ENCODE data around the gene DCAF6. TPM values are rescaled to one million over a fixed set of nuclear protein-coding genes. Genes with fewer than 3 reads are reported as not detected.

DCAF6 gene
- total RNA-seq, 1 donor: 28.3 TPM

- no peak for DNase-seq (ENCODE audit: low read depth in 2 of 3, low spot score in 2 of 3)
These were observed 161.5 kb downstream of the DCAF6 start for GRCh38 chr1:168097921-168098528.

GRCh38 chr1:168098534-168099320 lies 162.2 kb downstream of the DCAF6 start:
- no peak for DNase-seq (ENCODE audit: low read depth in 2 of 3, low spot score in 2 of 3)

DNA sequence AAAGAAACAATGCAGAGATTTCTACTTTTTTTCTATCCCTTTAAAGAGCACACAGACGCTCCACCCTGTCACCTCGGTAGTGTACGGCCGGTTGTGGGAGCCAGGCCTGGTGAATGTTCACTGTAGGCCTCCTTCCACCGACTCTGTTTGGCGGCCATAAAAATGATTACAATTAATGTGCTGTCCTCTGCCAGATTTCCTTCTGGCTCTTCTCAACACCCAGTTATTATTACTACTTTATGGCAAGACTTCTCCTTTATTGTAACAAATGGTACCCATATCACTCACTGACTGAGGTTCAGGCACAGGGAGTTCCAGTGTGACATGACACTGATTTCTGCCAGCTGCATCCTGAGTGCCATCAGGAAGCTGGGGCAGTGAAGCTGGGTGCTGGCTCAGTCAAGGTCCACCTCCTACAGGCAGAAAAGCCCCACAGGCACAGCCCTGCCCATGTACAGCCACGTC lies 162.9 kb downstream of the DCAF6 start:
- DNase-seq (ENCODE audit: low read depth in 2 of 3, low spot score in 2 of 3): no peak

DNA sequence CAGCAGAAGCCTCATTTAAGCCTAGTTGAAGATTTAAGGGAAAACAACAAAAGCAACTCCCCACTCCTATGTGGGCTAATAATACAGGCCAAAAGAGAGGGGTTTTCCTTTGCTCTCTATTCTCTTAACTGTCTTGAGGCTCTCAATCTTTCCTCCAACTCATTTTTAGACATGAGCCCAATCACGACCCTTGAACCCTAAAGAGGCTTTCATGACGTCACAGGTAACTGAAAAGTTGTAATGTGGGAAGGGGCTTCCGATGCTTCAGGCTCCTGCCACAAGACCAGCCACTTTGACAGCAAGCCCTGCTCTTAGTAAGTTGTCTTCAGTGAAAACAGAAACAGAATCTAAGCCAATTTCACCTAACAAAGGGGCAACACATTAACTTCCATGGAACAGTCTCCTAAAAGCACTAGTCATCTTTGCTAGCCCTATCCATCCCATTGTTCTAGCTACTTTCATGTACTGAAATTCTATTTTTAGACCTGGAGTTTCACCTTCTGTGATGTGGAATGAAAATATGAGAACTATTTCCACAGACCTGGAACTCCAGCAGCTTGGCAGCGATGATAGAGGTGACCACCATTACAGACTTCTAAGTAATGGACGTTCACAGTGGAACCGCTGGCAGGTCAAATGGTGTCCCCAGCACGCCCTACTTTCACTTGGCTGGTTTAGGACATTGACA lies 164.0 kb downstream of the DCAF6 start:
- DNase-seq (ENCODE audit: low read depth in 2 of 3, low spot score in 2 of 3): no peak

DNA sequence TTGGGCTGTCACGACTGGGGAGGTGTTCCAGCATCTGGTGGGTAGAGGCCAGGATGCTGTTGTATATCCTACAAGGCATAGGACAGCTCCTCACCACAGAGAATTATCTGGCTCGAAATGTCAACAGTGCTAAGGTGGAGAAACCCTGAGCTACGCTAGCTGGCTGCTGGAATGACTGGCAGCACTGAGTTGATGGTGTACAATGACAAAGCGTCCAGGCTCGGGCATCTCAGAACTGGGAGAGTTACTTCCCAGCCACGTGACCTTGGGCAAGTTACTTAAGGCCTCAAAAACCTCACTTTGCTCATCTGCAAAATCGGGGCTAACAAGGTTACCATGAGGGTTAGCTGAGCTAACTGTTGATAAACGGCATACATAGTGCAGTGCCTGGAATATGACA lies 164.9 kb downstream of the DCAF6 start:
- no peak for DNase-seq (ENCODE audit: low read depth in 2 of 3, low spot score in 2 of 3)

- DNase-seq (ENCODE audit: low read depth in 2 of 3, low spot score in 2 of 3): no peak
These were observed 166.0 kb downstream of the DCAF6 start for GRCh38 chr1:168102487-168102886.

DNA sequence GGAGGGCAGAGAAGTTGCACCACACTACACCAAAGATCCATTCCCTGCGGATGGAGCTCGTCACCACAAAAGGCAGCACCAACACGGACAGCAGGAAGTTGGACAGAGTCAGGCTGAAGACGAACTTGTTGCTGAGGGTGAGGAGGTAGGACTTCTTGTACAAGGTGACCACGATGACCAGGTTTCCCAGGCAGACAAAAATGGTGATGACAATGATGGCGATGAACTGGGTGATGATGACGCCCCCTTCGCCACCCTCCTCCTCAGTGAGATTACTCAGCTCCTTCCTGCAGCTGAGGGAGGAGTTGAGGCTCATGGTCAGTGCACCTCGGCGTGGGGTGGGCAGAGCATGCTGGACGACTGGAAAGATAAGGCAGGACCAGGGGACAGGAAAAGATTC lies 168.1 kb downstream of the DCAF6 start:
- DNase-seq (ENCODE audit: low read depth in 2 of 3, low spot score in 2 of 3): no peak

DNA sequence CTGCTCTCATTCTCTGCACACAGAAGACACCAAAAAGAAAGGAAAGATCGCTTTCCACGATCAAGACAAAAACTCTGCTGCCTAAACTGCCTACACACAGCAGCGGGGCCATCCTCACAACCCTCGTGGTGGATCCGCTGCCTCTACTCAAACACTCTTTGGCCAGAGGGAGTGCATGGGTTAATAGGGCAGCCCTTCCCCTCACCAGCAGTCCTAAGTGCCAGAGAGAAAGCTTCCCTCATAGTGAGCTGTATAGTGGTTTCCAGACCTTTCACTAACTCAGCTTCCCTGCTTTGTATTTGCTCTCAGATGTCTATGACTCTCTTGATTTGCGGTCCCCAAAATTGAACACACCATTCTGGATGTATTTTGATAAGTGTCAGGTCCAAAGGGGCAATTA lies 169.4 kb downstream of the DCAF6 start:
- DNase-seq (ENCODE audit: low read depth in 2 of 3, low spot score in 2 of 3): no peak

- no peak for DNase-seq (ENCODE audit: low read depth in 2 of 3, low spot score in 2 of 3)
These were observed 169.8 kb downstream of the DCAF6 start for GRCh38 chr1:168106274-168106673.

DNA sequence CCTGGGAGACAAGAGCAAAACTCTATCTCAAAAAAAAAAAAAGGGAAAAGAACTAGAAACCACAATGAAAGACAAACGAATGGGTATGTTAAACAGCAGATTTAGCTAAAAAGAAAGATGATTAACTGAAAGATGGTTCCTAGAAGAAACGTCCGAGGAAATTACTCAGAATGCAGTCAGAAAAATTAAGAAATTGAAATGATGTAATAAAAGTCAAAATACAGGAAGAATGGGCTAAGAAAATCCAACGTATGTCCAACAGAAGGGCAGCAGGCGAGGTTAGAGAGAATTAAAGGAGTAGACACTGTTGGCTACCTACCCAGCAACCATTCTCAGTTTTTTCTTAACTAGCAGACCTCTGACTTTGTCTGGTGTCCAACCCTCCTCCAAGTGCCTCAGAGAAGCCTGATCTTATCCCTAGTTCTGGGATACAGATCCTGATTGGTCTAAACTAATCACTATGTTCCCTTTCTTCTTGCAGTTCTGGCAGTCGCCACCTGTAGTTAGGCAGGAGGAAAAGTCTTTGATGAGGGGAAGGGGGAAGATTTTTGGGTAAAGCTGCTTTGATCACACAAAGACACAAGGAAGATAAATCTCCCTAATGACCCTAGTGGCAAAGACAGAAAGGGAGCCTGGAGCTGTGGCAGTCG lies 174.5 kb downstream of the DCAF6 start:
- no peak for DNase-seq (ENCODE audit: low read depth in 2 of 3, low spot score in 2 of 3)

DNA sequence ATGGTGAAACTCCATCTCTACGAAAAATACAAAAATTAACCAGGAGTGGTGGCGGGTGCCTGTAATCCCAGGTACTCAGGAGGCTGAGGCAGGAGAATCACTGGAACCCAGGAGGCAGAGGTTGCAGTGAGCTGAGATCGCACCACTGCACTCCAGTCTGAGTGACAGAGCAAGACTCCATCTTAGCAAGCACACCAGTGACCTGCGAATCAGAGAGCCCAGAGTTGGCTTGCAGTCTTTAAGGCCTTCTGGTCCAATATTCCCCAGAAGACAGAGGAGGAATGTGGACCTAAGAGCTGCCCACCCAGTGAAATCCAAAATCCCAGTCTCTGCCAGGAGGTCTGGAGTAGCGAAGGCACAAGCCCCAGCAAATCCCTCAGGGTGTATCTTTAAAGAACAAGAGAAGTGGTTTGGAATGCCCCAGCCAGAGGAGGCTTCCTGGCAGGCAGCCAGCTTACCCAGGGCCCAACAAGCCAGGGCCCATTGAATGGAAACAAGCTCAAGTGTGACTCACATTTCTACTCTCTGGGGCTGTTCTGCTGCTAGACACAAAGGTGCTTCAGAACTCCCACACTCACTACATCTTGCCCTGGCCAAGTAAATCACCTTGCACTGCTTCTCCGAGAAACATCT lies 176.3 kb downstream of the DCAF6 start:
- peak in 2 of 3 donors; percentile 7 to 25 for DNase-seq (ENCODE audit: low read depth in 2 of 3, low spot score in 2 of 3)

- DNase-seq (ENCODE audit: low read depth in 2 of 3, low spot score in 2 of 3): no peak
These were observed 178.4 kb downstream of the DCAF6 start for GRCh38 chr1:168114845-168115244.

DNA sequence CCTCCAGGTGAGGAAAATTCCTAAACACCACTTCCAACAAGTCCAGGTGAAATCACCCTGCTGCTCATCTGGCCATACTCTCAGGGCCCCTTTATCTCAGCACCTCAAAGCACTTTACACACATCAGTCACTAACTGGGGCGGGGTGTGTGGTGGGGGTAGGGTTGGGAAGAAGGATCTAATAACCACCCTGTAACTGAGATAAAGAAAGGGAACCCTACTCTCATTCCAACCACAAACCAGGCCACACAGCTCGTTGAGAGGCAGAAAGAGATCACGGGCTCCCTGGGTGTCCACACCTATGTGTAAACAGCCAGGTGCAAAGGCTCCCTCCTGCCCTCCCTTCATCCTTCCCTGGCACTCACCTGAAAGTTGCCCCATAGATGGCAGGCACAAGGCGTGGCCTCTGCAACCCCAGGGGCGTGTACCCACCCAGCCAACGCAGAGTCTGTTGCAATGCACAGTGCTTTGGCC lies 179.9 kb downstream of the DCAF6 start:
- no peak for DNase-seq (ENCODE audit: low read depth in 2 of 3, low spot score in 2 of 3)

GRCh38 chr1:168119750-168120149 lies 183.3 kb downstream of the DCAF6 start:
- no peak for DNase-seq (ENCODE audit: low read depth in 2 of 3, low spot score in 2 of 3)

GRCh38 chr1:168121401-168122011 lies 185.0 kb downstream of the DCAF6 start:
- no peak for DNase-seq (ENCODE audit: low read depth in 2 of 3, low spot score in 2 of 3)

GRCh38 chr1:168125051-168125450 lies 188.6 kb downstream of the DCAF6 start:
- no peak for DNase-seq (ENCODE audit: low read depth in 2 of 3, low spot score in 2 of 3)
